Nephron (organoid): ENCODE measurements around the gene UFC1.
A peak's percentile ranks its signal among the peaks of the same experiment; 100 is the strongest.

Experiments
- H3K27ac Mint-ChIP-seq, 3 experiments: 2 replicates each; pipeline ENCODE4 v1.8.0; 2020; ENCODE audit warnings: mixed read lengths in 3 of 3, mild to moderate bottlenecking in 2 of 3, moderate library complexity in 1 of 3
- H3K27me3 Mint-ChIP-seq: 2 replicates; pipeline ENCODE4 v1.8.0; 2021; ENCODE audit warnings: low read depth, mild to moderate bottlenecking, moderate library complexity, mixed read lengths
- H3K36me3 Mint-ChIP-seq: 2 replicates; pipeline ENCODE4 v1.8.0; 2020; ENCODE audit warnings: low read depth, mixed read lengths
- H3K4me1 Mint-ChIP-seq: 2 replicates; pipeline ENCODE4 v1.8.0; 2020; ENCODE audit warnings: mixed read lengths
- H3K4me3 Mint-ChIP-seq, 3 experiments: 2 replicates each; pipeline ENCODE4 v1.8.0; 2020; ENCODE audit warnings: mild to moderate bottlenecking in 3 of 3, mixed read lengths in 3 of 3, moderate library complexity in 2 of 3
- H3K9me3 Mint-ChIP-seq: 2 replicates; pipeline ENCODE4 v1.8.0; 2020; ENCODE audit warnings: mixed read lengths
- CTCF ChIP-seq, 3 experiments: fragments of 200-600 bp; sonication (generic); IDR thresholded peaks; one replicate each; pipeline ENCODE4 v1.5.0; 2021; ENCODE audit warnings: antibody characterized with exemption in 3 of 3; ENCODE audit not compliant: unreplicated experiment in 3 of 3

The UFC1 gene

DNA sequence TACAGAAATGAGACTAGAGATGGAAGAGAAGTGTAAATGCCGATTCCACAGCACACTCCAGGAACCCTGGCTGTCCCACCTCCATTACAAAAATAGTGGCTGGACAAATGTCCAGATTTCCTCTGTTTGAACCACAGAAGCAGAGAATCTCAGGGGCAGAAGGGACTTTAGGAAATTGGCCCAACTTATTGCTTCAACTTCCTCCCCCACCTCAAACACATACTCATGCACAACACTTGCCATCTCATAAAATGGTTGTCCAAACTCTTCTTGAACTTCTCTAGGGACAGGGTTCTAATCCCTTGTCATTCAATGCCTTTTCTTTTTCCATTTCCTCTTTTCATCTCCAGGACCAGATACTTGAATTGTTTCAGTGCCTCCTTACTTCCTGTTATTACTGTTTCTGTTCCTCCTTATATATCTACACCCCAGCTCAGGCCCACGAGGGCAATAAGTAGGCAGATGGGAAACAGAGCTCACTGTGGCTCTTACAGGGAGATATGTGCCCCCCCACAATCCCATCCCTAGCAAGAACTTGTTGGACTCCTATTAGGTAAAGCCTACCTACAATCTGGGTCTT is 32.0 kb downstream of the UFC1 start:
- TF ChIP-seq CTCF (IDR thresholded peaks at IDR 0.05; ENCODE audit: unreplicated experiment in 3 of 3) = no peak
- Mint-ChIP-seq H3K4me1 (peaks cover 11% of the 10 kb centered on the region), H3K27ac (peak overlapping the region; percentile 7 to 65 (median 10)), H3K4me3 (no peak overlapping the region), H3K36me3 (no peaks in the 10 kb centered on the region), H3K9me3 (no peaks in the 10 kb centered on the region), H3K27me3 (no peaks in the 10 kb centered on the region)

- no peaks in the 10 kb centered on the region for H3K36me3 Mint-ChIP-seq
Measured at GRCh38 chr1:161187311-161187710, 33.5 kb downstream of the UFC1 start.

DNA sequence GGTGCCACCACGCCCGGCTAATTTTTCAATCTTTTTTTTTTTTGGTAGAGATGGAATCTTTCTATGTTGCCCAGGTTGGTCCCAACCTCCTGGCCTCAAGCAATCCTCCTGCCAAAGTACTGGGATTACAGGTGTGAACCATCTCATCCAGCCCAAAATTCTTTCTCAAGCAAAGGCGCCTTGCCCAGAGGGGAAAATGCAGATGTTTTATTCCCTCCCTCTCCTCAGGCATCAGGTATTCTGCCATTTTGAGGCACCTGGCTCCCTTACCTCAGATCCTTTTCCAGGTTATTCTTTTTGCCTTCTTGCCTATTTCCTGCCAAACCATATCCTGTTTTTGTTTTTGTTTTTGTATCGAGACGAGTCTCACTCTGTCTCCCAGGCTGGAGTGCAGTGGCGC is 34.6 kb downstream of the UFC1 start:
- H3K36me3 Mint-ChIP-seq = peaks cover 3% of the 10 kb centered on the region
- no peak overlapping the region for H3K4me3 Mint-ChIP-seq
- no peaks in the 10 kb centered on the region for H3K27me3 Mint-ChIP-seq
- H3K27ac Mint-ChIP-seq = no peak overlapping the region
- no peaks in the 10 kb centered on the region for H3K9me3 Mint-ChIP-seq
- peaks cover 17% of the 10 kb centered on the region for H3K4me1 Mint-ChIP-seq
- no peak for TF ChIP-seq CTCF (IDR thresholded peaks at IDR 0.05; ENCODE audit: unreplicated experiment in 3 of 3)

More at GRCh38 chr1:161187311-161187710, 33.5 kb downstream of the UFC1 start:
- Mint-ChIP-seq H3K9me3 (no peaks in the 10 kb centered on the region), H3K4me1 (peaks cover 11% of the 10 kb centered on the region), H3K27ac (no peak overlapping the region), H3K4me3 (no peak overlapping the region), H3K27me3 (no peaks in the 10 kb centered on the region)
- no peak for TF ChIP-seq CTCF (IDR thresholded peaks at IDR 0.05; ENCODE audit: unreplicated experiment in 3 of 3)

DNA sequence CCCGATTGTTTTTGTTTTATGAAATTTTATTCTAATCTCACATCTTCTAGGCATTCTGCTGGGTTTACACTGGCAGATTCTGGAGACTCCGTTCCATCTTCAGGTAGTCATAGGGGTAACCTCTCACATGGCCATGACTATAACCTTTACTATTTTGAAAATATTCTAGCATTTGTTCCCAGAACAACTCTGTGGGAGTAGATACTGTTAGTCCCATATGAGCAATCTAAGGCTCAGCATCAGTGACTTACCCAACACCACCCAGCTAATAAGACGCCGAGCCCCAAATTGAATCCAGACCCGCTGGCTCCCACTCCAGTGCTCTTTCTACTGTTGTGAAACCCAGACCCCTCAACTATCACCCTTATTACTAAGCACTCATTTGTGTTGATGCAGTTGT is 35.3 kb downstream of the UFC1 start:
- Mint-ChIP-seq H3K36me3 (peaks cover 3% of the 10 kb centered on the region), H3K9me3 (no peaks in the 10 kb centered on the region), H3K4me1 (peaks cover 17% of the 10 kb centered on the region), H3K27ac (no peak overlapping the region), H3K4me3 (no peak overlapping the region), H3K27me3 (no peaks in the 10 kb centered on the region)
- no peak for TF ChIP-seq CTCF (IDR thresholded peaks at IDR 0.05; ENCODE audit: unreplicated experiment in 3 of 3)

DNA sequence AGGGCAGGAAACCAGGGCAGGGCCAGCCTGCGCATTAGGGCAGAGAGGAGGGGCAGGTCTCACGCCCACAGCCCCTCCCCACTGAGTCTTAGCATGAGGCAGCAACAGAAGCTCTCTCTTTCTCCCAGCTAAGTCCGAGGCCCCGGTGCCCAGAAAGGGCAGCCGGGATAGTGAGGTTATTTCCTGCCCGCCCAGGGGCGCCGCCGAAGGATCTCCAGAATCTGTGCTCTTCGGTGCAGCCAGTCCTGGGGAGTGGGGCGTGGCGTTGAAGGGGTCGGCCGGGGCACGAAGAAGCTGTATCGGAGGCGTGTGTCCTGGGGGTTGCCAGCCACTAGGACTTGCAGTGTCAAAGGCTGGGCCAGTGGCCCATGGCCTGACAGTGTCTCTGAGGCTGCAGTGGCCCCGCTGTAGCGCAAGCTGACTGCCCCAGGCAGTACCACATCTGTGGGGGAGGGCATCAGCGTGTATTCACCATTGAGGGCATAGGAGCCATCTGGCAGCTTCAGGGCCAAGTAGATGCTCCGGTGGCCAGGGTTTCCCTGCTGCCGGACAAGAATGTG is 37.3 kb downstream of the UFC1 start:
- Mint-ChIP-seq H3K4me3 (no peak overlapping the region), H3K36me3 (peaks cover 3% of the 10 kb centered on the region), H3K4me1 (peaks cover 11% of the 10 kb centered on the region), H3K27ac (no peak overlapping the region), H3K27me3 (no peaks in the 10 kb centered on the region), H3K9me3 (no peaks in the 10 kb centered on the region)
- no peak for TF ChIP-seq CTCF (IDR thresholded peaks at IDR 0.05; ENCODE audit: unreplicated experiment in 3 of 3)

DNA sequence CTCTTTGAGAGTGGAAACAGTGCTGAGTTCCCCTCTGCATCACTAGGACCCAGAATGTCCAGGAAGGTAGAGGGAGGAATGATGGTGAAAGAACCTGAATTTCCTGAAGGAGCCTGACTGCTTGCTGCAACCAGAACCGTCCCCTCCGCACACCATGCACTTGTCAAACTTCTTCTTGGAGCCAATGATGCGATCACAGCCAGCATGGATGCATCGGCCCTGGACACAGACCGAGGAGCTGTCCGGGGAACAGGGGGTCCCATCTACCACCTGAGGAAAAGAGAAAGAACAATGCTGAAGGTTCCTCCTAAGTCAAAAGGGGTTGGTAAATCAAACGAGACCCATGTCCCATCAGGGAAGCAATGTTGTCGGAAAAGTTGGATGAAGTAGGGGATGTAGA is 38.2 kb downstream of the UFC1 start:
- no peaks in the 10 kb centered on the region for H3K9me3 Mint-ChIP-seq
- H3K4me3 Mint-ChIP-seq = no peak overlapping the region
- H3K4me1 Mint-ChIP-seq = peaks cover 14% of the 10 kb centered on the region
- H3K27me3 Mint-ChIP-seq = no peaks in the 10 kb centered on the region
- peaks cover 3% of the 10 kb centered on the region for H3K36me3 Mint-ChIP-seq
- no peak overlapping the region for H3K27ac Mint-ChIP-seq
- no peak for TF ChIP-seq CTCF (IDR thresholded peaks at IDR 0.05; ENCODE audit: unreplicated experiment in 3 of 3)
